ENCODE data around the gene GRM4. TPM values are rescaled to one million over a fixed set of nuclear protein-coding genes. Genes with fewer than 3 reads are reported as not detected.

GRM4 gene
- total RNA-seq, 4 donors from 2014 or later: not detected

- no peak overlapping the region for H3K27ac ChIP-seq
- H3K4me3 ChIP-seq: no peak overlapping the region
- TF ChIP-seq CTCF (IDR thresholded peaks at IDR 0.05): no peak
- no peak for TF ChIP-seq POLR2A (IDR thresholded peaks at IDR 0.05)
- WGBS, 2 donors: 94 to 96% methylated on average over 3 of the region's 3 CpGs
- intact Hi-C loops (cut with DNase I): no loop called here
- H3K27me3 ChIP-seq: peaks cover 0 to 94% (median 0%) of the 10 kb centered on the region in 4 donors
- no peak for DNase-seq
- H3K36me3 ChIP-seq: no peaks in the 10 kb centered on the region
- peaks cover 0 to 13% (median 0%) of the 10 kb centered on the region in 3 donors for H3K4me1 ChIP-seq
- no peaks in the 10 kb centered on the region for H3K9me3 ChIP-seq
These were observed 83.7 kb downstream of the GRM4 start for GRCh38 chr6:34062156-34062555.

- Histone ChIP-seq H3K4me1 (peaks cover 0 to 21% (median 4%) of the 10 kb centered on the region in 3 donors), H3K27me3 (peaks cover 0 to 90% (median 0%) of the 10 kb centered on the region in 4 donors), H3K9me3 (no peaks in the 10 kb centered on the region), H3K27ac (no peak overlapping the region), H3K4me3 (no peak overlapping the region), H3K36me3 (no peaks in the 10 kb centered on the region)
- WGBS, 2 donors: 61 to 63% methylated on average over 3 of the region's 3 CpGs
- intact Hi-C loops (cut with DNase I): no loop called here
- TF ChIP-seq CTCF (IDR thresholded peaks at IDR 0.05) (no peak), POLR2A (IDR thresholded peaks at IDR 0.05) (no peak)
- DNase-seq: no peak
These were observed 84.5 kb downstream of the GRM4 start for GRCh38 chr6:34061348-34061747.

- DNase-seq: no peak
- 78 to 100% methylated on average over 1 to 3 of the region's 3 CpGs for WGBS, 2 donors
- H3K36me3 ChIP-seq: no peaks in the 10 kb centered on the region
- no peaks in the 10 kb centered on the region for H3K9me3 ChIP-seq
- no peak overlapping the region for H3K4me3 ChIP-seq
- peaks cover 0 to 76% (median 0%) of the 10 kb centered on the region in 4 donors for H3K27me3 ChIP-seq
- no peak overlapping the region for H3K27ac ChIP-seq
- H3K4me1 ChIP-seq: peaks cover 0 to 21% (median 7%) of the 10 kb centered on the region in 3 donors
- TF ChIP-seq POLR2A (IDR thresholded peaks at IDR 0.05): no peak
- no peak for TF ChIP-seq CTCF (IDR thresholded peaks at IDR 0.05)
- intact Hi-C loops (cut with DNase I): loop anchor here (10.0 kb wide), 1 partner anchor 85 kb away; the partner anchor contains the start of gene GRM4
These were observed 86.0 kb downstream of the GRM4 start for GRCh38 chr6:34059914-34060313.

- H3K4me1 ChIP-seq: peaks cover 0 to 24% (median 7%) of the 10 kb centered on the region in 3 donors
- no peak for DNase-seq
- no peak overlapping the region for H3K4me3 ChIP-seq
- H3K9me3 ChIP-seq: no peaks in the 10 kb centered on the region
- H3K36me3 ChIP-seq: no peaks in the 10 kb centered on the region
- H3K27me3 ChIP-seq: peaks cover 0 to 69% (median 0%) of the 10 kb centered on the region in 4 donors
- no peak overlapping the region for H3K27ac ChIP-seq
- TF ChIP-seq CTCF (IDR thresholded peaks at IDR 0.05) (no peak), POLR2A (IDR thresholded peaks at IDR 0.05) (no peak)
- intact Hi-C loops (cut with DNase I): loop anchor here (10.0 kb wide), 1 partner anchor 86 kb away; the partner anchor contains the start of gene GRM4
- 74 to 81% methylated on average over 13 to 17 of the region's 17 CpGs for WGBS, 2 donors
These were observed 86.7 kb downstream of the GRM4 start for GRCh38 chr6:34059136-34059731.

- intact Hi-C loops (cut with DNase I): loop anchor here (10.0 kb wide), 1 partner anchor 87 kb away; the partner anchor contains the start of gene GRM4
- peaks cover 5 to 38% (median 7%) of the 10 kb centered on the region in 3 donors for H3K4me1 ChIP-seq
- WGBS, 2 donors: 86 to 91% methylated on average over 5 of the region's 6 CpGs
- no peak overlapping the region for H3K27ac ChIP-seq
- no peak for TF ChIP-seq CTCF (IDR thresholded peaks at IDR 0.05)
- no peak for TF ChIP-seq POLR2A (IDR thresholded peaks at IDR 0.05)
- H3K4me3 ChIP-seq: no peak overlapping the region
- H3K36me3 ChIP-seq: no peaks in the 10 kb centered on the region
- peaks cover 0 to 64% (median 0%) of the 10 kb centered on the region in 4 donors for H3K27me3 ChIP-seq
- H3K9me3 ChIP-seq: no peaks in the 10 kb centered on the region
- DNase-seq: no peak
These were observed 88.1 kb downstream of the GRM4 start for GRCh38 chr6:34057790-34058189.
